Measurements from ENCODE around the gene ORAI3.
"Not testable (repeated sequence)": the region's sequence is repeated elsewhere in the genome, so short reads cannot be mapped to it uniquely, and the experiment has no call there.

Gene ORAI3

GRCh38 chr16:30924076-30924912, 24.6 kb upstream of the ORAI3 start:
- FAIRE-seq = no peak

- no peak for FAIRE-seq
Measured at GRCh38 chr16:30924913-30925631, 23.8 kb upstream of the ORAI3 start.

GRCh38 chr16:30925632-30925987, 23.3 kb upstream of the ORAI3 start:
- no peak for FAIRE-seq

GRCh38 chr16:30925995-30926811, 22.7 kb upstream of the ORAI3 start:
- FAIRE-seq = no peak

GRCh38 chr16:30926937-30927788, 21.7 kb upstream of the ORAI3 start:
- FAIRE-seq = no peak

- no peak for FAIRE-seq
Measured at GRCh38 chr16:30927789-30928378, 21.0 kb upstream of the ORAI3 start.

GRCh38 chr16:30928390-30928789, 20.5 kb upstream of the ORAI3 start:
- FAIRE-seq = no peak

- FAIRE-seq = no peak
Measured at GRCh38 chr16:30929167-30929566, 19.7 kb upstream of the ORAI3 start.

GRCh38 chr16:30930160-30930571, 18.7 kb upstream of the ORAI3 start:
- FAIRE-seq = no peak

- no peak for FAIRE-seq
Measured at GRCh38 chr16:30931068-30931650, 17.7 kb upstream of the ORAI3 start.

GRCh38 chr16:30934827-30935557, 13.9 kb upstream of the ORAI3 start:
- no peak for FAIRE-seq

GRCh38 chr16:30937692-30938091, 11.2 kb upstream of the ORAI3 start:
- FAIRE-seq = no peak

GRCh38 chr16:30939571-30939970, 9.3 kb upstream of the ORAI3 start:
- not testable (repeated sequence) for FAIRE-seq

GRCh38 chr16:30941600-30942425, 7.1 kb upstream of the ORAI3 start:
- no peak for FAIRE-seq

- FAIRE-seq = no peak
Measured at GRCh38 chr16:30942426-30942806, 6.5 kb upstream of the ORAI3 start.

- no peak for FAIRE-seq
Measured at GRCh38 chr16:30944352-30944751, 4.5 kb upstream of the ORAI3 start.

- no peak for FAIRE-seq
Measured at GRCh38 chr16:30946671-30947540, 2.0 kb upstream of the ORAI3 start.

- FAIRE-seq = no peak
Measured at GRCh38 chr16:30947541-30947858, 1.4 kb upstream of the ORAI3 start.
